Peyer's patch (tissue), 4 donors: ENCODE measurements around the gene SH2D6.

Source experiments
- POLR2A ChIP-seq, 2 donors: fragments of 450-650 bp; IDR thresholded peaks; one replicate each; pipeline ENCODE4 v1.5.1; 2017; ENCODE audit warnings: antibody characterized with exemption in 2 of 2, mild to moderate bottlenecking in 2 of 2, moderate library complexity in 2 of 2
- TF ChIP-seq, protein P1 (sequence below), 6 experiments: fragments of 450-650 bp in 4 of 6; fragments of 200-600 bp in 2 of 6; sonication (generic) in 1 of 6; IDR thresholded peaks; one replicate each; pipeline ENCODE4 v1.5.1; 2017 to 2019; ENCODE audit warnings: antibody characterized with exemption in 6 of 6, mild to moderate bottlenecking in 3 of 6, moderate library complexity in 1 of 6

DNA sequence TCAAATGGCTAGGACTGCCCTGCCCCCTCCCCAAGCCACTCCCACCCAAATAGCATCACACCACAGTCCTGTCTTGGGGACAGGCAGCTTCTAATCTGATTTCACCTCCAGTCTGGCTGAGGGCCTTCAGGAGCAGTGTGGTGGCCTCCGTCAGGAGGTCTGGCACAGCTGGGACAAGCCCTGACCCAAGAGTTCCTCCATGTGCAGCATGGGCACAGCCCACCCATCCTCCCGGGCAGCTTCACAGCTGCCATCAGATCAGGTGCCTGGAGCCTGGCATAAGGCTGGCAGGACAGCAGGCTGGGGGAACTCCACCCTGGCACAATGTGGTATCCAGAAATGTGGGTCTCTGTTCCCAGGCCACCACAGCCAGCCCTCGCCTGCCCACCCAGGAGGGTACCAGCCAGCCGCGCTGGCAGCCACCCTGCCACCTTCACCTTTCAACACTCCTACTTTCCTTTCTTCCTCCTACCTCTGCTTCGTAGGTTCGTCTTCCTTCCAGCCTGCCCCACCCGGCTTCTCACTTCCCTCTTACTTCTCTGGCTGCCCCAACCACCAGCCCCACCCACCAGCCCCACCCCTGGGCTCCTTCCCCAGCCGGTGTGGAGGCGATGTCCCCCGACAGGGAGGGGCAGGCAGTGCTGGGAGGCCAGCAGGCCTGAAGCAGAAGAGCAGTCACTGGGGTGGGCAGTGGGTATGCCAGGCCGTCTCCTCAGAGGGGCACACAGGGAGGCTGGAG, 8.5 kb upstream of the SH2D6 start, which contains the start of gene CAPG:
- TF ChIP-seq, protein P1, sequence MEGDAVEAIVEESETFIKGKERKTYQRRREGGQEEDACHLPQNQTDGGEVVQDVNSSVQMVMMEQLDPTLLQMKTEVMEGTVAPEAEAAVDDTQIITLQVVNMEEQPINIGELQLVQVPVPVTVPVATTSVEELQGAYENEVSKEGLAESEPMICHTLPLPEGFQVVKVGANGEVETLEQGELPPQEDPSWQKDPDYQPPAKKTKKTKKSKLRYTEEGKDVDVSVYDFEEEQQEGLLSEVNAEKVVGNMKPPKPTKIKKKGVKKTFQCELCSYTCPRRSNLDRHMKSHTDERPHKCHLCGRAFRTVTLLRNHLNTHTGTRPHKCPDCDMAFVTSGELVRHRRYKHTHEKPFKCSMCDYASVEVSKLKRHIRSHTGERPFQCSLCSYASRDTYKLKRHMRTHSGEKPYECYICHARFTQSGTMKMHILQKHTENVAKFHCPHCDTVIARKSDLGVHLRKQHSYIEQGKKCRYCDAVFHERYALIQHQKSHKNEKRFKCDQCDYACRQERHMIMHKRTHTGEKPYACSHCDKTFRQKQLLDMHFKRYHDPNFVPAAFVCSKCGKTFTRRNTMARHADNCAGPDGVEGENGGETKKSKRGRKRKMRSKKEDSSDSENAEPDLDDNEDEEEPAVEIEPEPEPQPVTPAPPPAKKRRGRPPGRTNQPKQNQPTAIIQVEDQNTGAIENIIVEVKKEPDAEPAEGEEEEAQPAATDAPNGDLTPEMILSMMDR (IDR thresholded peaks at IDR 0.05) = no peak
- TF ChIP-seq POLR2A (IDR thresholded peaks at IDR 0.05) = peak in 1 of 2 donors; percentile 22
